Stimulated activated CD4-positive, alpha-beta T cell treated with anti-CD3 and anti-CD28 coated beads, Interleukin-15, amount 100 ng/mL, for 1 hour (primary cell): ENCODE measurements around the gene ANKFN1.

Experiments
- DNase-seq, 2 donors: peaks; one replicate each; pipeline ENCODE4 v3.0.0-alpha.2; 2020; ENCODE audit warnings: low read depth in 1 of 2, low spot score in 1 of 2

The ANKFN1 gene

GRCh38 chr17:56432443-56432842 lies 279.2 kb downstream of the ANKFN1 start:
- no peak for DNase-seq

GRCh38 chr17:56434610-56435009 lies 281.3 kb downstream of the ANKFN1 start:
- DNase-seq, result no peak

- no peak for DNase-seq
Observed at GRCh38 chr17:56436142-56436541, 282.9 kb downstream of the ANKFN1 start.

- DNase-seq, result no peak
Observed at GRCh38 chr17:56440419-56440818, 287.1 kb downstream of the ANKFN1 start.

- DNase-seq, result no peak
Observed at GRCh38 chr17:56441308-56441707, 288.0 kb downstream of the ANKFN1 start.

GRCh38 chr17:56445692-56446411 lies 292.6 kb downstream of the ANKFN1 start:
- no peak for DNase-seq

GRCh38 chr17:56447171-56447570 lies 293.9 kb downstream of the ANKFN1 start:
- DNase-seq, result no peak

GRCh38 chr17:56448371-56448770 lies 295.1 kb downstream of the ANKFN1 start:
- DNase-seq, result no peak

- no peak for DNase-seq
Observed at GRCh38 chr17:56449176-56449575, 295.9 kb downstream of the ANKFN1 start.

- no peak for DNase-seq
Observed at GRCh38 chr17:56451629-56452028, 298.4 kb downstream of the ANKFN1 start.

- DNase-seq, result no peak
Observed at GRCh38 chr17:56452461-56452860, 299.2 kb downstream of the ANKFN1 start.

GRCh38 chr17:56457501-56457900 lies 304.2 kb downstream of the ANKFN1 start:
- DNase-seq, result no peak

- no peak for DNase-seq
Observed at GRCh38 chr17:56465886-56466285, 312.6 kb downstream of the ANKFN1 start.

- no peak for DNase-seq
Observed at GRCh38 chr17:56468840-56469239, 315.6 kb downstream of the ANKFN1 start.

GRCh38 chr17:56471696-56472095 lies 318.4 kb downstream of the ANKFN1 start:
- DNase-seq, result no peak

GRCh38 chr17:56475116-56475515 lies 321.8 kb downstream of the ANKFN1 start:
- DNase-seq, result no peak

- DNase-seq, result no peak
Observed at GRCh38 chr17:56478836-56479447, 325.7 kb downstream of the ANKFN1 start.

GRCh38 chr17:56480501-56480900 lies 327.2 kb downstream of the ANKFN1 start:
- DNase-seq, result no peak

GRCh38 chr17:56481659-56482058 lies 328.4 kb downstream of the ANKFN1 start:
- DNase-seq, result no peak

- DNase-seq, result no peak
Observed at GRCh38 chr17:56482229-56482628, 329.0 kb downstream of the ANKFN1 start.

- DNase-seq, result no peak
Observed at GRCh38 chr17:56486732-56487131, 333.5 kb downstream of the ANKFN1 start.

GRCh38 chr17:56488800-56489199 lies 335.5 kb downstream of the ANKFN1 start:
- no peak for DNase-seq

- no peak for DNase-seq
Observed at GRCh38 chr17:56489980-56490379, 336.7 kb downstream of the ANKFN1 start.
